ENCODE results near the gene TSEN15.
"Not testable (repeated sequence)": the region's sequence is repeated elsewhere in the genome, so short reads cannot be mapped to it uniquely, and the experiment has no call there.

Gene TSEN15

GRCh38 chr1:184031409-184032107, 20.0 kb upstream of the TSEN15 start:
- no peak for DNase-seq (ENCODE audit: low read depth)

- no peak for DNase-seq (ENCODE audit: low read depth)
These were observed 19.1 kb upstream of the TSEN15 start for GRCh38 chr1:184032306-184032929.

- DNase-seq (ENCODE audit: low read depth) = no peak
These were observed 18.6 kb upstream of the TSEN15 start for GRCh38 chr1:184032930-184033418.

- no peak for DNase-seq (ENCODE audit: low read depth)
These were observed 17.8 kb upstream of the TSEN15 start for GRCh38 chr1:184033711-184034167.

- DNase-seq (ENCODE audit: low read depth) = no peak
These were observed 16.7 kb upstream of the TSEN15 start for GRCh38 chr1:184034761-184035379.

GRCh38 chr1:184035719-184036516, 15.6 kb upstream of the TSEN15 start:
- no peak for DNase-seq (ENCODE audit: low read depth)

GRCh38 chr1:184036517-184036949, 15.0 kb upstream of the TSEN15 start:
- no peak for DNase-seq (ENCODE audit: low read depth)

- DNase-seq (ENCODE audit: low read depth) = no peak
These were observed 13.5 kb upstream of the TSEN15 start for GRCh38 chr1:184037849-184038591.

- no peak for DNase-seq (ENCODE audit: low read depth)
These were observed 12.4 kb upstream of the TSEN15 start for GRCh38 chr1:184039126-184039525.

GRCh38 chr1:184041731-184042130, 9.8 kb upstream of the TSEN15 start:
- DNase-seq (ENCODE audit: low read depth) = no peak

- not testable (repeated sequence) for DNase-seq (ENCODE audit: low read depth)
These were observed 8.2 kb upstream of the TSEN15 start for GRCh38 chr1:184043315-184043714.

- DNase-seq (ENCODE audit: low read depth) = no peak
These were observed 6.7 kb upstream of the TSEN15 start for GRCh38 chr1:184044603-184045376.

GRCh38 chr1:184047541-184047940, 4.0 kb upstream of the TSEN15 start:
- not testable (repeated sequence) for DNase-seq (ENCODE audit: low read depth)

- DNase-seq (ENCODE audit: low read depth) = no peak
These were observed 2.8 kb upstream of the TSEN15 start for GRCh38 chr1:184048561-184049240.

- DNase-seq (ENCODE audit: low read depth) = no peak
These were observed 2.2 kb upstream of the TSEN15 start for GRCh38 chr1:184049291-184049690.

GRCh38 chr1:184049836-184050468, 1.6 kb upstream of the TSEN15 start:
- DNase-seq (ENCODE audit: low read depth) = no peak

- DNase-seq (ENCODE audit: low read depth) = no peak
These were observed 894 bp upstream of the TSEN15 start for GRCh38 chr1:184050636-184051035.

- DNase-seq (ENCODE audit: low read depth) = no peak
These were observed 419 bp upstream of the TSEN15 start for GRCh38 chr1:184051138-184051484.

- no peak for DNase-seq (ENCODE audit: low read depth)
These were observed 647 bp downstream of the TSEN15 start for GRCh38 chr1:184052194-184052559.

- no peak for DNase-seq (ENCODE audit: low read depth)
These were observed 1.2 kb downstream of the TSEN15 start for GRCh38 chr1:184052750-184053149.

All from stimulated activated CD8-positive, alpha-beta memory T cell treated with anti-CD3 and anti-CD28 coated beads, Interleukin-7, amount 100 ng/mL, for 24 hours (primary cell).